HCT116 (cell line): ENCODE results near the gene SAPCD2. TPM values are rescaled to one million over a fixed set of nuclear protein-coding genes. Genes with fewer than 3 reads are reported as not detected.

ENCODE experiments used
- ATAC-seq: fragments of 200-7000 bp; cut with Tn5 transposase; 2 replicates; pipeline ENCODE4 v1.9.1; 2020; ENCODE audit warnings: mild to moderate bottlenecking, moderate library complexity
- BruUV-seq: library from RNA; stranded (reverse); fragments of 400-500 nt; replicated peaks from 2 replicates; lab custom pipeline; 2021; lab: Mats Ljungman, UMichigan
- CTCF ChIA-PET: fragments of 300-600 bp; sonication (Branson Sonifier 250); formaldehyde crosslinking; loops from one replicate; lab custom pipeline; 2021; ENCODE audit warnings: antibody characterized with exemption; lab: Charles Lee
- POLR2A ChIA-PET: fragments of 300-600, 350-600 bp; sonication (Branson Sonifier 250); formaldehyde crosslinking; loops from one replicate; lab custom pipeline; 2021; ENCODE audit warnings: antibody characterized with exemption; lab: Charles Lee
- RAD21 ChIA-PET, 2 experiments: fragments of 300-600 bp; sonication (Branson Sonifier 250); formaldehyde crosslinking; loops; one replicate each; lab custom pipeline; 2023; ENCODE audit warnings: low total read pairs in 2 of 2; ENCODE audit not compliant: uncharacterized antibody in 2 of 2, unreplicated experiment in 2 of 2, low non-redundant PET in 1 of 2; lab: Charles Lee
- DNase-seq: peaks from one replicate; pipeline ENCODE4 v3.0.0-alpha.2; 2010; ENCODE audit warnings: low read depth, low spot score
- H2AFZ ChIP-seq: fragments of 200-600 bp; shearing (Covaris generic), sonication (generic); 2 replicates; pipeline ENCODE4 v1.6.1; 2017; ENCODE audit warnings: low read depth, mixed run types, mixed read lengths, antibody characterized with exemption, low read length; ENCODE audit not compliant: poor library complexity, severe bottlenecking
- H3K27ac ChIP-seq: 2 replicates; pipeline ENCODE4 v1.5.1; 2012; ENCODE audit warnings: low read depth, low read length
- H3K27me3 ChIP-seq: fragments of 200-600 bp; sonication (generic); 2 replicates; pipeline ENCODE4 v1.6.1; 2016; ENCODE audit warnings: mixed run types, low read length, mixed read lengths; ENCODE audit not compliant: insufficient read depth
- H3K36me3 ChIP-seq, 2 experiments: fragments of 200-500 bp in 1 of 2; fragments of 200-600 bp in 1 of 2; sonication (Bioruptor generic) in 1 of 2; sonication (generic) in 1 of 2; 2 replicates each; pipeline versions ENCODE4 v1.5.1 to v1.6.1; 2014 to 2016; ENCODE audit warnings: low read length in 2 of 2, inconsistent platforms in 1 of 2, mixed read lengths in 1 of 2, mixed run types in 1 of 2; ENCODE audit not compliant: insufficient read depth in 2 of 2, control insufficient read depth in 1 of 2
- H3K4me1 ChIP-seq, 2 experiments: fragments of 200-600 bp in 1 of 2; sonication (generic) in 1 of 2; 2 replicates each; pipeline versions ENCODE4 v1.5.1 to v1.6.1; 2012 to 2017; ENCODE audit warnings: low read length in 2 of 2, inconsistent platforms in 1 of 2, mild to moderate bottlenecking in 1 of 2, mixed read lengths in 1 of 2, mixed run types in 1 of 2, moderate library complexity in 1 of 2; ENCODE audit not compliant: insufficient read depth in 2 of 2, control insufficient read depth in 1 of 2
- H3K4me2 ChIP-seq: fragments of 200-600 bp; sonication (generic); 2 replicates; pipeline ENCODE4 v1.6.1; 2017; ENCODE audit warnings: mixed run types, low read length, mixed read lengths
- H3K4me3 ChIP-seq, 2 experiments: fragments of 200-600 bp in 1 of 2; sonication (generic) in 1 of 2; replicated peaks in 1 of 2; 2 replicates each; pipeline ENCODE4 v1.5.1; 2011 to 2016; ENCODE audit warnings: low read length in 2 of 2, control low read depth in 1 of 2, low read depth in 1 of 2, mild to moderate bottlenecking in 1 of 2, mixed read lengths in 1 of 2, mixed run types in 1 of 2
- H3K79me2 ChIP-seq: fragments of 200-600 bp; sonication (generic); 2 replicates; pipeline ENCODE4 v1.6.1; 2017; ENCODE audit warnings: mild to moderate bottlenecking, mixed run types, low read length, moderate library complexity, mixed read lengths; ENCODE audit not compliant: insufficient read depth
- H3K9ac ChIP-seq: fragments of 200-600 bp; sonication (generic); 2 replicates; pipeline ENCODE4 v1.6.1; 2016; ENCODE audit warnings: low read length, mixed read lengths
- H3K9me2 ChIP-seq: fragments of 200-600 bp; sonication (generic), shearing (Covaris generic); 2 replicates; pipeline ENCODE4 v1.6.1; 2017; ENCODE audit warnings: mixed run types, mild to moderate bottlenecking, moderate library complexity; ENCODE audit not compliant: insufficient read depth
- H3K9me3 ChIP-seq, 2 experiments: fragments of 200-500 bp in 1 of 2; fragments of 200-600 bp in 1 of 2; sonication (Bioruptor generic) in 1 of 2; sonication (generic) in 1 of 2; 2 replicates each; pipeline ENCODE4 v1.6.1; 2014 to 2017; ENCODE audit warnings: low read length in 2 of 2, mixed read lengths in 2 of 2, inconsistent platforms in 1 of 2, low read depth in 1 of 2, mild to moderate bottlenecking in 1 of 2, mixed run types in 1 of 2, moderate library complexity in 1 of 2; ENCODE audit not compliant: control insufficient read depth in 1 of 2, insufficient read depth in 1 of 2
- H4K20me1 ChIP-seq: fragments of 200-600 bp; sonication (generic), shearing (Covaris generic); 2 replicates; pipeline ENCODE4 v1.6.1; 2017; ENCODE audit warnings: mixed run types, mild to moderate bottlenecking, moderate library complexity; ENCODE audit not compliant: insufficient read depth
- ATF3 ChIP-seq: IDR thresholded peaks from 2 replicates; pipeline ENCODE4 v1.6.1; 2012
- EZH2phosphoT487 ChIP-seq: fragments of 200-600 bp; IDR thresholded peaks from 2 replicates; pipeline ENCODE4 v1.6.1; 2018; ENCODE audit warnings: antibody characterized with exemption, borderline replicate concordance
- REST ChIP-seq: IDR thresholded peaks from 2 replicates; pipeline ENCODE4 v1.6.1; 2012; ENCODE audit warnings: low read depth
- YY1 ChIP-seq: IDR thresholded peaks from 2 replicates; pipeline ENCODE4 v1.6.1; 2011; ENCODE audit warnings: low read length, low read depth, moderate library complexity, mild to moderate bottlenecking; ENCODE audit not compliant: insufficient replicate concordance; ENCODE audit errors: extremely low read depth
- intact Hi-C: fragments of 100-400 bp; cut with micrococcal nuclease; formaldehyde crosslinking; loops from 2 replicates; pipeline ENCODE4 v1.10.0; 2022
- total RNA-seq: library from RNA; stranded (reverse); gene quantifications from one replicate; pipeline ENCODE4 v1.2.1, GENCODE V29; 2021; ENCODE audit not compliant: unreplicated experiment

SAPCD2 gene
- total RNA-seq, 1 experiment from 2014 or later, result 71.7 TPM

- no peak overlapping the region for H3K9ac ChIP-seq
- ATAC-seq (no peak), DNase-seq (no peak)
- TF ChIP-seq EZH2phosphoT487, result no peak
- no peak for TF ChIP-seq REST
- TF ChIP-seq YY1, result no peak
- TF ChIP-seq ATF3, result no peak
- no peaks in the 10 kb centered on the region for H3K9me2 ChIP-seq
- no peak overlapping the region for H3K4me3 ChIP-seq
- H3K4me2 ChIP-seq, result no peak overlapping the region
- RAD21 ChIA-PET, result no interaction called here
- H3K27me3 ChIP-seq, result no peaks in the 10 kb centered on the region
- H4K20me1 ChIP-seq, result no peaks in the 10 kb centered on the region
- peaks cover 14 to 24% of the 10 kb centered on the region in 2 experiments for H3K4me1 ChIP-seq
- CTCF ChIA-PET, result interaction anchor here (1.4 kb wide), 1 partner anchor 11 kb away, joined by 5 read pairs; no protein-coding TSS in a partner anchor
- intact Hi-C loops, result loop anchor here (5.0 kb wide), 1 partner anchor 197 kb away; the partner anchor contains the start of gene AJM1
- POLR2A ChIA-PET, result no interaction called here
- H3K36me3 ChIP-seq, result peaks cover 3 to 7% of the 10 kb centered on the region in 2 experiments; a peak in 2 of 4 replicates
- H2AFZ ChIP-seq, result no peak overlapping the region
- H3K79me2 ChIP-seq, result peaks cover 16% of the 10 kb centered on the region; the same call in 1 of the 2 replicates
- H3K9me3 ChIP-seq, result no peaks in the 10 kb centered on the region
- TSS peak; percentile 30 for BruUV-seq
- no peak overlapping the region for H3K27ac ChIP-seq
Measured at GRCh38 chr9:137039611-137040366, 30.6 kb downstream of the SAPCD2 start.
